ENCODE measurements around the gene FGF11.

FGF11 gene

DNA sequence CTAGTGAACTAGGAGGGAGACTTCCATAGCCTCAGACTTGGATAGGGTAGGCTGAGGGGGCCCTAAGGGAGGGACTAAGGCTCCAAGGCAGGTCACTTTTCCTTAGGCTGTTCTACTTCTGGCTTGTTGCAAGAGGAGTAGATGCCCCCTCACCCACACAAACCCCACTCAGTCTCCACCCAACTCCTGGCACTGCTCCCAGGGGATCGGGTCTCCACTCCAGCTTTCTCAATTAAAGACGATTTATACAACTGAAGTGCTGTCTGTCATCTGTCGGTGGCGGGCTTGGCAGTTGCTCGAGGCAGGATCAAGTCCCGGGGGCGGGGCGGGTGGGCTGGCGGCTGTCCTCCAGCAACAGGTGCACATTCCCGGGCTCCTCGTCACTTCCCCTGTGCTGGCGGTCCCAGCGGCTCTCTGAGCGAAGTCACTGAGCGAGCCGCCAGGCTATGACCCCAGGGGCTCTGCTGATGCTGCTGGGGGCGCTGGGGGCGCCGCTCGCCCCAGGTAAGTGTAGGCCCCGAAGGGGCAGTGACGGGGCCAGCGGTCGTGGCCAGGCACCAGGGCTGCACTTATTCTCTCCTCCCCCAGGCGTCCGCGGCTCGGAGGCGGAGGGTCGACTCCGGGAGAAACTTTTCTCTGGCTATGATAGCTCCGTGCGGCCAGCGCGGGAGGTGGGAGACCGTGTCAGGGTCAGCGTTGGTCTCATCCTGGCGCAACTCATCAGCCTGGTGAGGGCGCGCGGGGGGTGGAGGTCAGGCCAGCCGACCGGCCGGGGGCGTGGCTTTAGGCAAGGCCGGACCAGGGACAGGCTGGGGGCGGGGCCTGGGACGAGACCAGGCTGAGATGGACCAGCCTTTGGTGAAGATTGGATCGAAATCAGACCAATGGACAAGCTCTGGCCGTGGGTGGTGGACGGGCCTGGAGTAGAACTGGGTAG lies 5.6 kb downstream of the FGF11 start, which contains the start of gene CHRNB1:
Gene CHRNB1, plus strand, starts transcription at position 380 of the 937 bp plus-strand sequence. Its CDS starts 67 bp downstream, at position 447.
- H3K4me3 ChIP-seq (ENCODE audit: control insufficient read depth in 1 of 7, extremely low read depth in 1 of 7, insufficient read depth in 4 of 7, low read depth in 2 of 7, low read length in 6 of 7), result peak within 1 kb of the TSS; percentile 23 to 74 (median 61)
- no peak within 1 kb of the TSS for H3K27ac ChIP-seq (ENCODE audit: insufficient read depth in 1 of 2, low read depth in 1 of 2, low read length in 2 of 2, poor library complexity in 1 of 2, severe bottlenecking in 2 of 2)
- H3K4me1 ChIP-seq (ENCODE audit: control extremely low read depth in 1 of 4, control insufficient read depth in 4 of 4, insufficient read depth in 4 of 4, low read length in 3 of 4), result peaks cover 3 to 32% (median 29%) of the 10 kb centered on the region in 4 experiments
- peaks cover 4 to 73% (median 37%) of the 10 kb centered on the region in 5 experiments for H3K27me3 ChIP-seq (replicated peaks in 2 of 5; ENCODE audit: control insufficient read depth in 4 of 5, insufficient read depth in 5 of 5, low read length in 4 of 5)
- H3K36me3 ChIP-seq (ENCODE audit: control insufficient read depth in 4 of 4, insufficient read depth in 4 of 4, low read length in 3 of 4), result no peaks in the 10 kb centered on the region
- CTCF ChIA-PET, result interaction anchor here (0.6 to 5.6 kb wide), 6 partner anchors 9 to 1019 kb away, joined by 3 to 40 read pairs (median 4); no protein-coding TSS in a partner anchor
- POLR2A ChIA-PET, result interaction anchor here (0.7 to 1.6 kb wide), 5 partner anchors 11 to 41 kb away, joined by 3 to 5 read pairs (median 3); partner anchors contain the start of gene POLR2A
- WGBS (ENCODE audit: insufficient coverage), result under 1% methylated on average over 50 of the region's 51 CpGs
- H3K9me3 ChIP-seq (ENCODE audit: control extremely low read depth in 1 of 5, control insufficient read depth in 4 of 5, insufficient read depth in 2 of 5, low read depth in 1 of 5, low read length in 4 of 5), result no peaks in the 10 kb centered on the region
- peak in 2 of 3 donors; percentile 64 to 72 for DNase-seq

DNA sequence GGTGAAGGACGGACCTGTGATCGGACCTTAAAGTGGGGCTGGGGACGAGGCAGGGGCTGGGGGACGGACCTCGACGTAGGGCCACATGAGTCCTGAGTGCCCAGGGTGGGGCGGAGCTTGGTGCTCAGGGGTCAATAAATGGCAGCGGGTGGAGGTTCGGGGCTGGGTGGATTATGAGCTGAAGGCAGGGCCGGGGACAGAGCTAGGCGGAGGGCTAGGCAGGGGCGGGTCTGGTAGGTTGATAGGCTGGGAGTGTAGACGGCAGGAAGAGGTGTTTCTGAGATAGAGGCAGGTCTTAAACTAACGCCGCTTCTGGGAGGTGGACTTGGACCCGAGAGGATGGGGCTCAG lies 6.3 kb downstream of the FGF11 start:
- Histone ChIP-seq H3K27me3 (replicated peaks in 2 of 5; ENCODE audit: control insufficient read depth in 4 of 5, insufficient read depth in 5 of 5, low read length in 4 of 5) (peaks cover 4 to 68% (median 37%) of the 10 kb centered on the region in 5 experiments), H3K27ac (ENCODE audit: insufficient read depth in 1 of 2, low read depth in 1 of 2, low read length in 2 of 2, poor library complexity in 1 of 2, severe bottlenecking in 2 of 2) (no peak overlapping the region), H3K4me3 (ENCODE audit: control insufficient read depth in 1 of 7, extremely low read depth in 1 of 7, insufficient read depth in 4 of 7, low read depth in 2 of 7, low read length in 6 of 7) (peak overlapping the region; percentile 23 to 74 (median 61)), H3K36me3 (ENCODE audit: control insufficient read depth in 4 of 4, insufficient read depth in 4 of 4, low read length in 3 of 4) (no peaks in the 10 kb centered on the region), H3K9me3 (ENCODE audit: control extremely low read depth in 1 of 5, control insufficient read depth in 4 of 5, insufficient read depth in 2 of 5, low read depth in 1 of 5, low read length in 4 of 5) (no peaks in the 10 kb centered on the region), H3K4me1 (ENCODE audit: control extremely low read depth in 1 of 4, control insufficient read depth in 4 of 4, insufficient read depth in 4 of 4, low read length in 3 of 4) (peaks cover 3 to 26% (median 23%) of the 10 kb centered on the region in 4 experiments)
- 0% methylated on average over 11 of the region's 16 CpGs for WGBS (ENCODE audit: insufficient coverage)
- POLR2A ChIA-PET, result interaction anchor here (0.6 to 1.5 kb wide), 5 partner anchors 10 to 41 kb away, joined by 3 to 4 read pairs (median 3); partner anchors contain the start of gene POLR2A
- DNase-seq, result peak in 2 of 3 donors; percentile 45 to 56
- CTCF ChIA-PET, result interaction anchor here (1.0 to 2.4 kb wide), 4 partner anchors 9 to 115 kb away, joined by 3 to 10 read pairs (median 4); no protein-coding TSS in a partner anchor

DNA sequence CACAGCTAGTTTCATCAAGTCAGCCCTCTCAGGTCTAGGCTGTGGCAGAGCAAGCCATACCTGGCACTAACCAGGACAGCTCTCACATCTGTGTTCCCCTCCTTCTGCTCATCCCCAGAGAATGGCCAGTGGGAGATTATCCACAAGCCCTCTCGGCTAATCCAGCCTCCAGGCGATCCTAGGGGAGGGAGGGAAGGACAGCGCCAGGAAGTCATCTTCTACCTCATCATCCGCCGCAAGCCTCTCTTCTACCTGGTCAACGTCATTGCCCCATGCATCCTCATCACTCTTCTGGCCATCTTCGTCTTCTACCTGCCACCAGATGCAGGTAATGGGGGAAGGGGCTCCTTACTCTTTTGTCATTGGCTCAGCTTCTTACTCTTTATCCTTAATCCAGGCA lies 9.1 kb downstream of the FGF11 start:
- Histone ChIP-seq H3K4me1 (ENCODE audit: control extremely low read depth in 1 of 4, control insufficient read depth in 4 of 4, insufficient read depth in 4 of 4, low read length in 3 of 4) (peaks cover 3 to 19% (median 16%) of the 10 kb centered on the region in 4 experiments), H3K36me3 (ENCODE audit: control insufficient read depth in 4 of 4, insufficient read depth in 4 of 4, low read length in 3 of 4) (no peaks in the 10 kb centered on the region), H3K27me3 (replicated peaks in 2 of 5; ENCODE audit: control insufficient read depth in 4 of 5, insufficient read depth in 5 of 5, low read length in 4 of 5) (peaks cover 4 to 50% (median 28%) of the 10 kb centered on the region in 5 experiments), H3K4me3 (ENCODE audit: control insufficient read depth in 1 of 7, extremely low read depth in 1 of 7, insufficient read depth in 4 of 7, low read depth in 2 of 7, low read length in 6 of 7) (no peak overlapping the region), H3K27ac (ENCODE audit: insufficient read depth in 1 of 2, low read depth in 1 of 2, low read length in 2 of 2, poor library complexity in 1 of 2, severe bottlenecking in 2 of 2) (no peak overlapping the region), H3K9me3 (ENCODE audit: control extremely low read depth in 1 of 5, control insufficient read depth in 4 of 5, insufficient read depth in 2 of 5, low read depth in 1 of 5, low read length in 4 of 5) (no peaks in the 10 kb centered on the region)
- CTCF ChIA-PET, result interaction anchor here (1.9 kb wide), 1 partner anchor 12 kb away, joined by 6 read pairs; no protein-coding TSS in a partner anchor
- 95% methylated on average over 4 of the region's 7 CpGs for WGBS (ENCODE audit: insufficient coverage)
- POLR2A ChIA-PET, result interaction anchor here (2.0 kb wide), 1 partner anchor 36 kb away, joined by 6 read pairs; the partner anchor contains the start of gene POLR2A
- DNase-seq, result no peak

DNA sequence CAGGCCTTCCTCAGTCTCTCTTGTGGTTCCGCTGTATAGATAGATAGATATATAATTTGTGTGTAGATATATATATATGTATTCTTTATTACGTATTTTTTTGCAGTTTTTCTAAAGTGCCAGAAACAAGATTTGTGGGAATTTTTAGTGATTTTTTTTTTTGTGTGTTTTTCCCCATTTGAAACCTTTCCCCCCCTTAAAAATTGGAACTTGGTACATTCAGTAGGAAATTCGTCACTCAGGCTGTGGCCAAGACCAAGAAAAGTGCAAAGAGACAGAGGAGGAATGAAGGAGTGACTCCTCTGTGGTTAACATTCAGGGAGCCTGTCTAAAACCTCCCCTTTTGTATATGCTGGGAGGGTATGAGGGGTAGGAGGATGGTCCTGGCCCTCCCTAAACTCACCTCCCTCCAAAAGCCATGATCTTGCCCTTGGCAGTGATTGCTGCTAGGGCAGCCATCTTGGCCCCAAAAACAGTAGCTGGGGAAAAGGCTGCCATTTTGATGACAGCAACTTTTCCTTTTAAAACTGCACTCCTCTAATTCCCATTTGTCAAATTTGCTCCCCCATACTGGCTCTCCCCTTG lies 20.7 kb downstream of the FGF11 start:
- peaks cover 0 to 16% (median 8%) of the 10 kb centered on the region in 4 experiments for H3K4me1 ChIP-seq (ENCODE audit: control extremely low read depth in 1 of 4, control insufficient read depth in 4 of 4, insufficient read depth in 4 of 4, low read length in 3 of 4)
- H3K27me3 ChIP-seq (replicated peaks in 2 of 5; ENCODE audit: control insufficient read depth in 4 of 5, insufficient read depth in 5 of 5, low read length in 4 of 5), result no peaks in the 10 kb centered on the region
- ChIA-PET POLR2A (no interaction called here), CTCF (interaction anchor here (1.2 to 2.4 kb wide), 2 partner anchors 15 to 23 kb away, joined by 5 to 20 read pairs; no protein-coding TSS in a partner anchor)
- no peak overlapping the region for H3K4me3 ChIP-seq (ENCODE audit: control insufficient read depth in 1 of 7, extremely low read depth in 1 of 7, insufficient read depth in 4 of 7, low read depth in 2 of 7, low read length in 6 of 7)
- WGBS (ENCODE audit: insufficient coverage), result no CpG with 5 or more reads among the region's 3 CpGs
- no peaks in the 10 kb centered on the region for H3K9me3 ChIP-seq (ENCODE audit: control extremely low read depth in 1 of 5, control insufficient read depth in 4 of 5, insufficient read depth in 2 of 5, low read depth in 1 of 5, low read length in 4 of 5)
- no peak overlapping the region for H3K27ac ChIP-seq (ENCODE audit: insufficient read depth in 1 of 2, low read depth in 1 of 2, low read length in 2 of 2, poor library complexity in 1 of 2, severe bottlenecking in 2 of 2)
- no peak for DNase-seq
- H3K36me3 ChIP-seq (ENCODE audit: control insufficient read depth in 4 of 4, insufficient read depth in 4 of 4, low read length in 3 of 4), result peaks cover 0 to 33% (median 24%) of the 10 kb centered on the region in 4 experiments

DNA sequence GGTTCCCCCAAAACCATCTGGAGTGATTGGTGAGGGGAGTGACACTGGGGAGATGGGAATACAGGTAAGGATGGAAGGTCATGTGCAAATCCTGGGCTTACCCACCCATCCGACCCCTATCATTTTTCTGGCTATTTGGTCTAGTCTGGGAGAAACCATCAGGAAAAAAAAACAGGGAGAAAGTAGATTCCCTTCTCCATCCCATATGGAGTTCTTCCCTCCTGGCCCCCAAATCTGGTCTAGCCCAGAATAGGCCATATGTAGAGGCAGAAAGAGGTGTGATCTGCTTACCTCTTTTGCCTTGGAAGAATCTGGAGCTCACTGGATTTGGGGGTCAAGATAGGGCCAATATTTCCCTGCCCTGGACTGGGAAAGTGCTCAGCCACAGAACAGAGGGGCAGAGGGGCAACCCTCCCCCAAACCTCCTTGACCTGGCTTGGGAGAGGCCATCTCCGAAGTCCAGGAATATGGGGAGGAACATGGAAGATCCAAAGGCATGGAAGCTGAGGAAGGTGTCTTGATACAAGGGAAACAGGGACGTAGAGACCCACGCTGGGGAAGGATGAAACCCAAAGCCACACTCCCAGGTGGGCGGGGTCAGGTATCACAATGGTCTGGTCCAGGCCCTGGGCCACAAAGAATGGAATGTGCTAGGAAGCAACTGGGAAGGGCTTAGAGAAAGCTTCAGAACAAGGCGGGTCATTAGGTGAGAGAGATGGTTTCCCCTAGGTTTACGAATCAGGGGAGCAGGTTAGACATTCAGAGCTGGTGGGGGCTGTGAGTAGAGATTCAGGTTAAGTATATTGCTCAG lies 21.7 kb downstream of the FGF11 start:
- ChIA-PET CTCF (interaction anchor here (0.9 to 2.4 kb wide), 2 partner anchors 9 to 14 kb away, joined by 5 to 20 read pairs; no protein-coding TSS in a partner anchor), POLR2A (interaction anchor here (0.7 to 3.3 kb wide), 4 partner anchors 15 to 24 kb away, joined by 3 to 12 read pairs (median 4); partner anchors contain the start of genes POLR2A and ZBTB4)
- 100% methylated on average over 4 of the region's 7 CpGs for WGBS (ENCODE audit: insufficient coverage)
- no peak overlapping the region for H3K4me3 ChIP-seq (ENCODE audit: control insufficient read depth in 1 of 7, extremely low read depth in 1 of 7, insufficient read depth in 4 of 7, low read depth in 2 of 7, low read length in 6 of 7)
- H3K36me3 ChIP-seq (ENCODE audit: control insufficient read depth in 4 of 4, insufficient read depth in 4 of 4, low read length in 3 of 4), result peaks cover 0 to 40% (median 28%) of the 10 kb centered on the region in 4 experiments
- no peak for DNase-seq
- no peaks in the 10 kb centered on the region for H3K9me3 ChIP-seq (ENCODE audit: control extremely low read depth in 1 of 5, control insufficient read depth in 4 of 5, insufficient read depth in 2 of 5, low read depth in 1 of 5, low read length in 4 of 5)
- no peak overlapping the region for H3K27ac ChIP-seq (ENCODE audit: insufficient read depth in 1 of 2, low read depth in 1 of 2, low read length in 2 of 2, poor library complexity in 1 of 2, severe bottlenecking in 2 of 2)
- H3K4me1 ChIP-seq (ENCODE audit: control extremely low read depth in 1 of 4, control insufficient read depth in 4 of 4, insufficient read depth in 4 of 4, low read length in 3 of 4), result peaks cover 0 to 8% (median 6%) of the 10 kb centered on the region in 4 experiments
- no peaks in the 10 kb centered on the region for H3K27me3 ChIP-seq (replicated peaks in 2 of 5; ENCODE audit: control insufficient read depth in 4 of 5, insufficient read depth in 5 of 5, low read length in 4 of 5)

Data from common myeloid progenitor, CD34-positive (primary cell).